H1 (cell line): ENCODE results near the gene FAM53A. TPM values are rescaled to one million over a fixed set of nuclear protein-coding genes. Genes with fewer than 3 reads are reported as not detected.

ENCODE experiments used
- CTCF ChIA-PET: fragments of 300-600 bp; sonication (Branson Sonifier 250); formaldehyde crosslinking; loops from one replicate; lab custom pipeline; 2021; ENCODE audit not compliant: partially characterized antibody; lab: Charles Lee
- POLR2A ChIA-PET: fragments of 300-600 bp; sonication (Branson Sonifier 250); formaldehyde crosslinking; loops from one replicate; lab custom pipeline; 2021; ENCODE audit warnings: inconsistent platforms; ENCODE audit not compliant: partially characterized antibody; lab: Charles Lee
- DNase-seq, 2 experiments: peaks; one replicate each; pipeline versions ENCODE4 v3.0.0 to v3.0.0-alpha.2; 2010 to 2022; ENCODE audit warnings: low spot score in 2 of 2, low read depth in 1 of 2, mixed read lengths in 1 of 2
- FAIRE-seq: peaks from 2 replicates; lab custom pipeline; 2011; peaks lifted over from hg19 to GRCh38; lab: Jason Lieb, UNC
- H2AFZ ChIP-seq: 2 replicates; pipeline ENCODE4 v1.8.1; 2012; ENCODE audit warnings: low read length, inconsistent platforms
- H2AK5ac ChIP-seq: 2 replicates; pipeline ENCODE4 v1.6.1; 2013; ENCODE audit warnings: low read depth, low read length
- H2BK120ac ChIP-seq: replicated peaks from 2 replicates; pipeline ENCODE3; 2013; ENCODE audit warnings: low read depth, low read length, inconsistent platforms
- H2BK12ac ChIP-seq: 2 replicates; pipeline ENCODE4 v1.6.1; 2013; ENCODE audit warnings: low read depth, low read length
- H2BK15ac ChIP-seq: 2 replicates; pipeline ENCODE4 v1.6.1; 2013; ENCODE audit warnings: low read length
- H2BK20ac ChIP-seq: 2 replicates; pipeline ENCODE4 v1.6.1; 2013; ENCODE audit warnings: low read length
- H2BK5ac ChIP-seq: 2 replicates; pipeline ENCODE4 v1.6.1; 2013; ENCODE audit warnings: low read depth, low read length
- H3K14ac ChIP-seq: 2 replicates; pipeline ENCODE4 v1.6.1; 2013; ENCODE audit warnings: inconsistent platforms; ENCODE audit not compliant: insufficient read length
- H3K18ac ChIP-seq: 2 replicates; pipeline ENCODE4 v1.6.1; 2013; ENCODE audit warnings: low read length; ENCODE audit errors: extremely low read depth
- H3K23ac ChIP-seq: 2 replicates; pipeline ENCODE4 v1.6.1; 2013; ENCODE audit warnings: inconsistent platforms; ENCODE audit not compliant: insufficient read length
- H3K23me2 ChIP-seq: 2 replicates; pipeline ENCODE4 v1.6.1; 2013; ENCODE audit warnings: low read depth, low read length
- H3K27ac ChIP-seq: 2 replicates; pipeline ENCODE4 v1.6.1; 2011; ENCODE audit warnings: low read depth, low read length, inconsistent platforms
- H3K27me3 ChIP-seq, 4 experiments: replicated peaks in 1 of 4; 1 replicate in 1 of 4; 2 replicates in 3 of 4; pipeline versions ENCODE4 v1.6.1 to v1.8.1; 2011 to 2013; ENCODE audit warnings: low read length in 3 of 4, mild to moderate bottlenecking in 3 of 4, inconsistent platforms in 2 of 4, mixed read lengths in 2 of 4, moderate library complexity in 1 of 4; ENCODE audit not compliant: control insufficient read depth in 3 of 4, insufficient read depth in 3 of 4; ENCODE audit errors: extremely low read depth in 1 of 4
- H3K36me3 ChIP-seq, 4 experiments: 2 replicates each; pipeline versions ENCODE4 v1.6.1 to v1.8.1; 2011 to 2013; ENCODE audit warnings: mild to moderate bottlenecking in 4 of 4, low read length in 3 of 4, moderate library complexity in 2 of 4, control low read depth in 1 of 4, inconsistent platforms in 1 of 4; ENCODE audit not compliant: insufficient read depth in 4 of 4, control insufficient read depth in 2 of 4
- H3K4ac ChIP-seq: replicated peaks from 2 replicates; pipeline ENCODE3; 2013; ENCODE audit warnings: low read length, low read depth, mixed read lengths, inconsistent platforms; ENCODE audit not compliant: insufficient read length
- H3K4me1 ChIP-seq, 4 experiments: replicated peaks in 1 of 4; 1 replicate in 1 of 4; 2 replicates in 3 of 4; pipeline versions ENCODE4 v1.6.1 to v1.8.1; 2011 to 2013; ENCODE audit warnings: low read length in 3 of 4, inconsistent platforms in 2 of 4, mixed read lengths in 1 of 4; ENCODE audit not compliant: insufficient read depth in 4 of 4, control insufficient read depth in 3 of 4
- H3K4me2 ChIP-seq, 2 experiments: 2 replicates each; pipeline versions ENCODE4 v1.6.1 to v1.8.1; 2011 to 2013; ENCODE audit warnings: low read depth in 2 of 2, low read length in 2 of 2, control low read depth in 1 of 2, inconsistent platforms in 1 of 2, mild to moderate bottlenecking in 1 of 2; ENCODE audit not compliant: insufficient read depth in 1 of 2
- H3K4me3 ChIP-seq, 4 experiments: fragments of 200-600, 300-600 bp in 1 of 4; sonication (generic), shearing (Covaris generic), sonication (Bioruptor Twin) in 1 of 4; 2 replicates each; pipeline versions ENCODE4 v1.5.1 to v1.8.1; 2011 to 2016; ENCODE audit warnings: low read length in 4 of 4, low read depth in 3 of 4, control low read depth in 2 of 4, inconsistent platforms in 2 of 4, mild to moderate bottlenecking in 2 of 4, mixed read lengths in 1 of 4, moderate library complexity in 1 of 4; ENCODE audit not compliant: insufficient read depth in 2 of 4; ENCODE audit errors: extremely low read depth in 1 of 4
- H3K56ac ChIP-seq: replicated peaks from 2 replicates; pipeline ENCODE3; 2013; ENCODE audit warnings: low read depth, mild to moderate bottlenecking, mixed read lengths, low read length, inconsistent platforms; ENCODE audit not compliant: insufficient read length
- H3K79me1 ChIP-seq: 2 replicates; pipeline ENCODE4 v1.6.1; 2013; ENCODE audit warnings: low read depth, low read length, control low read depth
- H3K79me2 ChIP-seq, 2 experiments: 2 replicates each; pipeline versions ENCODE4 v1.6.1 to v1.8.1; 2012 to 2013; ENCODE audit warnings: low read length in 2 of 2, mild to moderate bottlenecking in 2 of 2, inconsistent platforms in 1 of 2; ENCODE audit not compliant: insufficient read depth in 2 of 2, control insufficient read depth in 1 of 2
- H3K9ac ChIP-seq, 4 experiments: replicated peaks in 1 of 4; 1 replicate in 1 of 4; 2 replicates in 3 of 4; pipeline versions ENCODE4 v1.6.1 to v1.8.1; 2011 to 2013; ENCODE audit warnings: low read depth in 3 of 4, low read length in 3 of 4, control low read depth in 2 of 4, mild to moderate bottlenecking in 2 of 4, moderate library complexity in 2 of 4, inconsistent platforms in 1 of 4; ENCODE audit errors: extremely low read depth in 1 of 4
- H3K9me3 ChIP-seq, 2 experiments: 2 replicates each; pipeline versions ENCODE4 v1.6.1 to v1.8.1; 2012 to 2013; ENCODE audit warnings: mild to moderate bottlenecking in 2 of 2, moderate library complexity in 2 of 2, control low read depth in 1 of 2, inconsistent platforms in 1 of 2, low read depth in 1 of 2, low read length in 1 of 2, mixed read lengths in 1 of 2; ENCODE audit not compliant: insufficient read depth in 2 of 2
- H4K20me1 ChIP-seq, 2 experiments: replicated peaks in 1 of 2; 2 replicates each; pipeline versions ENCODE3 to v1.8.1; 2011 to 2013; ENCODE audit warnings: inconsistent platforms in 2 of 2, low read length in 2 of 2, mild to moderate bottlenecking in 1 of 2; ENCODE audit not compliant: insufficient read depth in 2 of 2, control insufficient read depth in 1 of 2
- H4K5ac ChIP-seq: 2 replicates; pipeline ENCODE4 v1.6.1; 2013; ENCODE audit warnings: low read length, low read depth, mixed read lengths, inconsistent platforms; ENCODE audit not compliant: insufficient read length
- H4K8ac ChIP-seq: 2 replicates; pipeline ENCODE4 v1.8.0; 2013; ENCODE audit warnings: mild to moderate bottlenecking, moderate library complexity, low read length, inconsistent platforms; ENCODE audit not compliant: insufficient read depth; ENCODE audit errors: extremely low read depth
- H4K91ac ChIP-seq: replicated peaks from 2 replicates; pipeline ENCODE3; 2013; ENCODE audit warnings: low read length, mixed read lengths, inconsistent platforms; ENCODE audit not compliant: insufficient read length
- BRCA1 ChIP-seq: IDR thresholded peaks from 2 replicates; pipeline ENCODE4 v1.6.1; 2012; ENCODE audit warnings: low read depth, low read length, improper control_type of control experiment
- CHD2 ChIP-seq: IDR thresholded peaks from 2 replicates; pipeline ENCODE4 v1.6.1; 2012; ENCODE audit warnings: low read length, improper control_type of control experiment
- CREB1 ChIP-seq: IDR thresholded peaks from 2 replicates; pipeline ENCODE4 v1.6.1; 2012; ENCODE audit warnings: inconsistent platforms
- EZH2 ChIP-seq: fragments of 200-600 bp; sonication (generic); IDR thresholded peaks from 2 replicates; pipeline ENCODE4 v1.7.1; 2012; ENCODE audit warnings: low read depth, mild to moderate bottlenecking, moderate library complexity, low read length, inconsistent platforms; ENCODE audit not compliant: severe bottlenecking
- FOSL1 ChIP-seq: IDR thresholded peaks from 2 replicates; pipeline ENCODE4 v1.6.1; 2011; ENCODE audit warnings: mild to moderate bottlenecking, low read depth, low read length, moderate library complexity; ENCODE audit not compliant: insufficient read depth
- HDAC6 ChIP-seq: IDR thresholded peaks from one replicate; pipeline ENCODE4 v1.7.1; 2012; ENCODE audit warnings: low read depth, mild to moderate bottlenecking, inconsistent platforms, low read length, moderate library complexity
- KDM5A ChIP-seq: fragments of 200-600 bp; IDR thresholded peaks from 2 replicates; pipeline ENCODE4 v1.7.1; 2012; ENCODE audit warnings: mild to moderate bottlenecking, low read length, inconsistent platforms, mixed read lengths
- POLR2A ChIP-seq, 2 experiments: IDR thresholded peaks; 1 replicate in 1 of 2; 2 replicates in 1 of 2; pipeline ENCODE4 v1.6.1; 2011; ENCODE audit warnings: low read depth in 2 of 2, low read length in 2 of 2, mild to moderate bottlenecking in 2 of 2; ENCODE audit errors: control extremely low read depth in 1 of 2
- POLR2AphosphoS5 ChIP-seq: IDR thresholded peaks from 2 replicates; pipeline ENCODE4 v1.6.1; 2011; ENCODE audit warnings: low read depth, low read length
- RFX5 ChIP-seq: IDR thresholded peaks from 2 replicates; pipeline ENCODE4 v1.6.1; 2011; ENCODE audit warnings: low read depth, low read length, improper control_type of control experiment, borderline replicate concordance
- RXRA ChIP-seq: IDR thresholded peaks from 2 replicates; pipeline ENCODE4 v1.6.1; 2011; ENCODE audit warnings: low read depth, mild to moderate bottlenecking, low read length, moderate library complexity; ENCODE audit not compliant: insufficient read depth
- SP4 ChIP-seq: IDR thresholded peaks from 2 replicates; pipeline ENCODE4 v1.6.1; 2012; ENCODE audit warnings: low read length, inconsistent platforms
- ZNF274 ChIP-seq: IDR thresholded peaks from 2 replicates; pipeline ENCODE4 v1.7.0; 2012; ENCODE audit warnings: low read length, borderline replicate concordance; ENCODE audit errors: extremely low read depth
- WGBS, 2 experiments: shearing (Covaris generic) in 1 of 2; methylation state at CpG; one replicate each; pipeline versions ENCODE4 v1.1.6 to v1.1.7; 2013 to 2015; ENCODE audit warnings: low lambda C conversion rate in 2 of 2, mixed read lengths in 2 of 2, inconsistent platforms in 1 of 2, low coverage in 1 of 2, missing lambda C conversion rate in 1 of 2; ENCODE audit not compliant: insufficient replicate concordance in 2 of 2, insufficient coverage in 1 of 2, insufficient read length in 1 of 2; ENCODE audit errors: extremely low coverage in 1 of 2, missing lambda C conversion rate in 1 of 2; 5-methylcytosine and 5-hydroxymethylcytosine counted together
- polyA plus RNA-seq, 7 experiments: library from polyadenylated mRNA; depleted of rRNA in 3 of 7; stranded (reverse) in 5 of 7; unstranded in 2 of 7; fragments of >200 nt in 5 of 7; fragments of 200-250 nt in 2 of 7; gene quantifications; 1 replicate in 5 of 7; 2 replicates in 1 of 7; 4 replicates in 1 of 7; pipeline versions ENCODE4 v1.2.1 to v1.2.3, GENCODE V29; 2011 to 2013; ENCODE audit warnings: missing spikeins in 2 of 7, mixed read lengths in 2 of 7
- total RNA-seq: library from RNA; stranded (reverse); fragmentation: NEBNext Ultra II Directional; extraction: Animal tissue kit (Norgen Biotek cat#: 25700); gene quantifications from 2 replicates; pipeline ENCODE4 v1.2.1, GENCODE V29; 2021
- TF ChIP-seq, protein P1 (sequence below): IDR thresholded peaks from 2 replicates; pipeline ENCODE4 v1.6.1; 2012; ENCODE audit warnings: inconsistent platforms

Gene FAM53A
- total and polyA plus RNA-seq, 2 of the 8 experiments (the other 6 are each of a cell fraction or from before 2014, with no cell fraction given): 1.9 to 2.0 TPM

DNA sequence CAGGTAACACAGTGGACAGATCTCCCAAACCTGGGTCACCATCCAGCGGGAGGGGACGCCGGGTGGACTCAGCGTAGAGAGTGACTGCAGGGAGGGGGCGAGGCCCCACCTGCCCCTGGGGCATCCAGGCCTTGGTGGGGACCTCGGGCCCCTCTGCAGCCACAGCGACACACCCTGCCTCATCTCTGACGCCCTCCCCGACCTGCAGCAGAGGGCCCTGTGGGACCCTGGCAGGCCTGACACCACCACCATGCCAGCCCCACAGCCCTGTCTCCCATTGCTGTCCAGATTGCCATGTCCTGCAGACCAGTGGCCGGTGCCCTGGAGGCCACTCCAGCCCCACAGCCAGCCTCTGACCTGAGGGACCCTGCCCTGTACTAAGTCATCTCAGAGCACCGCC, 45.2 kb downstream of the FAM53A start:
- no peaks in the 10 kb centered on the region for H3K9me3 ChIP-seq
- no peak overlapping the region for H2AK5ac ChIP-seq
- H2BK20ac ChIP-seq: no peak overlapping the region
- no peak overlapping the region for H3K18ac ChIP-seq
- no peaks in the 10 kb centered on the region for H4K20me1 ChIP-seq
- no peaks in the 10 kb centered on the region for H3K79me1 ChIP-seq
- FAIRE-seq (no peak), DNase-seq (no peak)
- H3K4me2 ChIP-seq: no peak overlapping the region
- H3K9ac ChIP-seq: no peak overlapping the region
- H3K4ac ChIP-seq: no peak overlapping the region
- H2BK15ac ChIP-seq: no peak overlapping the region
- no peak overlapping the region for H3K4me3 ChIP-seq
- H3K4me1 ChIP-seq: no peaks in the 10 kb centered on the region
- H3K79me2 ChIP-seq: no peaks in the 10 kb centered on the region
- no peak overlapping the region for H3K56ac ChIP-seq
- no peaks in the 10 kb centered on the region for H3K36me3 ChIP-seq
- H3K27me3 ChIP-seq: no peaks in the 10 kb centered on the region
- no peak overlapping the region; the same call in 1 of the 2 replicates for H4K8ac ChIP-seq
- no peak overlapping the region; the same call in 1 of the 2 replicates for H2BK5ac ChIP-seq
- H2BK120ac ChIP-seq: no peak overlapping the region
- no peak overlapping the region for H2BK12ac ChIP-seq
- ChIA-PET POLR2A (no interaction called here), CTCF (interaction anchor here (0.6 to 2.1 kb wide), 4 partner anchors 10 to 209 kb away, joined by 3 to 9 read pairs (median 4); no protein-coding TSS in a partner anchor)
- H3K23ac ChIP-seq: no peak overlapping the region
- H3K23me2 ChIP-seq: no peaks in the 10 kb centered on the region
- H2AFZ ChIP-seq: no peak overlapping the region
- H3K27ac ChIP-seq: no peak overlapping the region
- 82% methylated on average over 8 of the region's 11 CpGs; no CpG with 5 or more reads in 1 of the 2 experiments for WGBS, 2 experiments
- H4K91ac ChIP-seq: no peak overlapping the region
- H4K5ac ChIP-seq: no peak overlapping the region
- no peak overlapping the region for H3K14ac ChIP-seq
- no peak for TF ChIP-seq KDM5A
- no peak for TF ChIP-seq EZH2
- TF ChIP-seq FOSL1: no peak
- TF ChIP-seq POLR2AphosphoS5: no peak
- no peak for TF ChIP-seq HDAC6
- no peak for TF ChIP-seq POLR2A (IDR thresholded peaks at IDR 0.05; ENCODE audit: control extremely low read depth in 1 of 2, low read depth in 2 of 2, low read length in 2 of 2)
- TF ChIP-seq CHD2: no peak
- TF ChIP-seq ZNF274: no peak
- TF ChIP-seq BRCA1: no peak
- TF ChIP-seq CREB1: no peak
- TF ChIP-seq RXRA: no peak
- no peak for TF ChIP-seq SP4
- TF ChIP-seq, protein P1, sequence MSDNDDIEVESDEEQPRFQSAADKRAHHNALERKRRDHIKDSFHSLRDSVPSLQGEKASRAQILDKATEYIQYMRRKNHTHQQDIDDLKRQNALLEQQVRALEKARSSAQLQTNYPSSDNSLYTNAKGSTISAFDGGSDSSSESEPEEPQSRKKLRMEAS: no peak
- no peak for TF ChIP-seq RFX5
